Measurements from ENCODE around the gene CDKL1. TPM values are rescaled to one million over a fixed set of nuclear protein-coding genes. Genes with fewer than 3 reads are reported as not detected.

The CDKL1 gene
- total RNA-seq, 4 donors from 2014 or later: 11.2 to 17.7 (median 12.3) TPM

- no peak overlapping the region for H3K4me3 ChIP-seq
- peaks cover 0 to 4% (median 2%) of the 10 kb centered on the region in 4 donors for H3K4me1 ChIP-seq
- no peak overlapping the region for H3K27ac ChIP-seq (replicated peaks in 1 of 4)
- H3K9me3 ChIP-seq: no peaks in the 10 kb centered on the region
- no peak for DNase-seq (ENCODE audit: extremely low spot score)
- H3K36me3 ChIP-seq: peaks cover 0 to 10% (median 0%) of the 10 kb centered on the region in 4 donors
- TF ChIP-seq CTCF (IDR thresholded peaks at IDR 0.05) (no peak), POLR2A (IDR thresholded peaks at IDR 0.05; ENCODE audit: low read depth) (no peak), POLR2AphosphoS5 (IDR thresholded peaks at IDR 0.05) (no peak), EP300 (IDR thresholded peaks at IDR 0.05) (no peak)
- no peaks in the 10 kb centered on the region for H3K27me3 ChIP-seq
- intact Hi-C loops (cut with DNase I): no loop called here
- 71% methylated on average over 1 of the region's 1 CpG for WGBS
Observed at GRCh38 chr14:50355692-50356091, 41.0 kb downstream of the CDKL1 start.

GRCh38 chr14:50354527-50354926 is 42.2 kb downstream of the CDKL1 start:
- intact Hi-C loops (cut with DNase I): no loop called here
- WGBS: 0% methylated on average over 1 of the region's 1 CpG
- TF ChIP-seq POLR2AphosphoS5 (IDR thresholded peaks at IDR 0.05) (no peak), EP300 (IDR thresholded peaks at IDR 0.05) (no peak), CTCF (IDR thresholded peaks at IDR 0.05) (no peak), POLR2A (IDR thresholded peaks at IDR 0.05; ENCODE audit: low read depth) (no peak)
- peaks cover 0 to 4% (median 2%) of the 10 kb centered on the region in 4 donors for H3K4me1 ChIP-seq
- no peaks in the 10 kb centered on the region for H3K27me3 ChIP-seq
- DNase-seq (ENCODE audit: extremely low spot score): no peak
- peaks cover 0 to 10% (median 0%) of the 10 kb centered on the region in 4 donors for H3K36me3 ChIP-seq
- H3K4me3 ChIP-seq: no peak overlapping the region
- no peaks in the 10 kb centered on the region for H3K9me3 ChIP-seq
- H3K27ac ChIP-seq (replicated peaks in 1 of 4): no peak overlapping the region

GRCh38 chr14:50353126-50353525 is 43.6 kb downstream of the CDKL1 start:
- intact Hi-C loops (cut with DNase I): no loop called here
- Histone ChIP-seq H3K27me3 (no peaks in the 10 kb centered on the region), H3K4me1 (peaks cover 0 to 9% (median 3%) of the 10 kb centered on the region in 4 donors), H3K36me3 (peaks cover 0 to 7% (median 0%) of the 10 kb centered on the region in 4 donors), H3K27ac (replicated peaks in 1 of 4) (no peak overlapping the region), H3K4me3 (no peak overlapping the region), H3K9me3 (no peaks in the 10 kb centered on the region)
- DNase-seq (ENCODE audit: extremely low spot score): no peak
- TF ChIP-seq CTCF (IDR thresholded peaks at IDR 0.05): no peak
- TF ChIP-seq POLR2A (IDR thresholded peaks at IDR 0.05; ENCODE audit: low read depth): no peak
- TF ChIP-seq POLR2AphosphoS5 (IDR thresholded peaks at IDR 0.05): no peak
- no peak for TF ChIP-seq EP300 (IDR thresholded peaks at IDR 0.05)
- WGBS: 84% methylated on average over 4 of the region's 4 CpGs

- no peaks in the 10 kb centered on the region for H3K9me3 ChIP-seq
- H3K4me3 ChIP-seq: no peak overlapping the region
- H3K27ac ChIP-seq (replicated peaks in 1 of 4): no peak overlapping the region
- DNase-seq (ENCODE audit: extremely low spot score): no peak
- no peaks in the 10 kb centered on the region for H3K27me3 ChIP-seq
- peaks cover 4 to 14% (median 8%) of the 10 kb centered on the region in 4 donors for H3K4me1 ChIP-seq
- 59% methylated on average over 4 of the region's 4 CpGs for WGBS
- H3K36me3 ChIP-seq: peaks cover 0 to 2% (median 0%) of the 10 kb centered on the region in 4 donors
- intact Hi-C loops (cut with DNase I): no loop called here
- TF ChIP-seq CTCF (IDR thresholded peaks at IDR 0.05) (no peak), POLR2AphosphoS5 (IDR thresholded peaks at IDR 0.05) (no peak), POLR2A (IDR thresholded peaks at IDR 0.05; ENCODE audit: low read depth) (no peak), EP300 (IDR thresholded peaks at IDR 0.05) (no peak)
Observed at GRCh38 chr14:50352584-50352983, 44.1 kb downstream of the CDKL1 start.

- Histone ChIP-seq H3K4me3 (no peak overlapping the region), H3K27me3 (no peaks in the 10 kb centered on the region), H3K27ac (replicated peaks in 1 of 4) (no peak overlapping the region), H3K9me3 (no peaks in the 10 kb centered on the region), H3K36me3 (no peaks in the 10 kb centered on the region), H3K4me1 (peaks cover 6 to 22% (median 17%) of the 10 kb centered on the region in 4 donors)
- TF ChIP-seq POLR2AphosphoS5 (IDR thresholded peaks at IDR 0.05) (no peak), CTCF (IDR thresholded peaks at IDR 0.05) (no peak), EP300 (IDR thresholded peaks at IDR 0.05) (no peak), POLR2A (IDR thresholded peaks at IDR 0.05; ENCODE audit: low read depth) (no peak)
- WGBS: 83% methylated on average over 2 of the region's 2 CpGs
- DNase-seq (ENCODE audit: extremely low spot score): no peak
- intact Hi-C loops (cut with DNase I): no loop called here
Observed at GRCh38 chr14:50350975-50351374, 45.7 kb downstream of the CDKL1 start.
